Hepatocyte (in vitro differentiated cells): ENCODE data around the gene CARM1.
"Not testable (repeated sequence)": the region's sequence is repeated elsewhere in the genome, so short reads cannot be mapped to it uniquely, and the experiment has no call there.

Experiments
- CTCF ChIP-seq: fragments of 200-600 bp; sonication (generic); IDR thresholded peaks from 2 replicates; pipeline ENCODE4 v1.5.1; 2016; ENCODE audit warnings: antibody characterized with exemption, mild to moderate bottlenecking; ENCODE audit not compliant: poor library complexity
- EZH2 ChIP-seq: fragments of 200-600 bp; sonication (generic); IDR thresholded peaks from 2 replicates; pipeline ENCODE4 v1.6.1; 2016; ENCODE audit warnings: antibody characterized with exemption, mild to moderate bottlenecking, borderline replicate concordance
- EZH2phosphoT487 ChIP-seq: fragments of 200-600 bp; sonication (generic); IDR thresholded peaks from one replicate; pipeline ENCODE4 v1.6.1; 2018; ENCODE audit warnings: antibody characterized with exemption, mild to moderate bottlenecking, low read depth, moderate library complexity; ENCODE audit not compliant: unreplicated experiment, severe bottlenecking

- not testable (repeated sequence) for TF ChIP-seq CTCF, EZH2phosphoT487, EZH2
Observed at GRCh38 chr19:10877608-10878007, 6.3 kb downstream of the CARM1 start.
